ENCODE results near the gene RASL11B. TPM values are rescaled to one million over a fixed set of nuclear protein-coding genes. Genes with fewer than 3 reads are reported as not detected.

The RASL11B gene
- total RNA-seq, 2 donors from 2014 or later, result 0.18 to 27.1 TPM

- no peak for TF ChIP-seq POLR2A (IDR thresholded peaks at IDR 0.05)
- no peak for DNase-seq (ENCODE audit: low spot score)
- WGBS, result 50% methylated on average over 3 of the region's 3 CpGs
- Histone ChIP-seq H3K4me3 (no peak overlapping the region), H3K36me3 (no peaks in the 10 kb centered on the region), H3K9me3 (no peaks in the 10 kb centered on the region), H3K27me3 (replicated peaks; ENCODE audit: insufficient read depth) (no peaks in the 10 kb centered on the region), H3K4me1 (replicated peaks) (peaks cover 3% of the 10 kb centered on the region), H3K27ac (no peak overlapping the region)
- intact Hi-C loops (cut with DNase I), result no loop called here
Measured at GRCh38 chr4:52914051-52914605, 52.0 kb downstream of the RASL11B start.

GRCh38 chr4:52915191-52915590 lies 53.1 kb downstream of the RASL11B start:
- no peaks in the 10 kb centered on the region for H3K36me3 ChIP-seq
- DNase-seq (ENCODE audit: low spot score), result no peak
- no peaks in the 10 kb centered on the region for H3K9me3 ChIP-seq
- no peak overlapping the region for H3K27ac ChIP-seq
- H3K4me1 ChIP-seq (replicated peaks), result peaks cover 3% of the 10 kb centered on the region
- H3K4me3 ChIP-seq, result no peak overlapping the region
- no peak for TF ChIP-seq POLR2AphosphoS5 (IDR thresholded peaks at IDR 0.05)
- TF ChIP-seq, protein P1, sequence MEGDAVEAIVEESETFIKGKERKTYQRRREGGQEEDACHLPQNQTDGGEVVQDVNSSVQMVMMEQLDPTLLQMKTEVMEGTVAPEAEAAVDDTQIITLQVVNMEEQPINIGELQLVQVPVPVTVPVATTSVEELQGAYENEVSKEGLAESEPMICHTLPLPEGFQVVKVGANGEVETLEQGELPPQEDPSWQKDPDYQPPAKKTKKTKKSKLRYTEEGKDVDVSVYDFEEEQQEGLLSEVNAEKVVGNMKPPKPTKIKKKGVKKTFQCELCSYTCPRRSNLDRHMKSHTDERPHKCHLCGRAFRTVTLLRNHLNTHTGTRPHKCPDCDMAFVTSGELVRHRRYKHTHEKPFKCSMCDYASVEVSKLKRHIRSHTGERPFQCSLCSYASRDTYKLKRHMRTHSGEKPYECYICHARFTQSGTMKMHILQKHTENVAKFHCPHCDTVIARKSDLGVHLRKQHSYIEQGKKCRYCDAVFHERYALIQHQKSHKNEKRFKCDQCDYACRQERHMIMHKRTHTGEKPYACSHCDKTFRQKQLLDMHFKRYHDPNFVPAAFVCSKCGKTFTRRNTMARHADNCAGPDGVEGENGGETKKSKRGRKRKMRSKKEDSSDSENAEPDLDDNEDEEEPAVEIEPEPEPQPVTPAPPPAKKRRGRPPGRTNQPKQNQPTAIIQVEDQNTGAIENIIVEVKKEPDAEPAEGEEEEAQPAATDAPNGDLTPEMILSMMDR (IDR thresholded peaks at IDR 0.05), result no peak
- TF ChIP-seq POLR2A (IDR thresholded peaks at IDR 0.05), result no peak
- no peaks in the 10 kb centered on the region for H3K27me3 ChIP-seq (replicated peaks; ENCODE audit: insufficient read depth)
- intact Hi-C loops (cut with DNase I), result no loop called here

DNA sequence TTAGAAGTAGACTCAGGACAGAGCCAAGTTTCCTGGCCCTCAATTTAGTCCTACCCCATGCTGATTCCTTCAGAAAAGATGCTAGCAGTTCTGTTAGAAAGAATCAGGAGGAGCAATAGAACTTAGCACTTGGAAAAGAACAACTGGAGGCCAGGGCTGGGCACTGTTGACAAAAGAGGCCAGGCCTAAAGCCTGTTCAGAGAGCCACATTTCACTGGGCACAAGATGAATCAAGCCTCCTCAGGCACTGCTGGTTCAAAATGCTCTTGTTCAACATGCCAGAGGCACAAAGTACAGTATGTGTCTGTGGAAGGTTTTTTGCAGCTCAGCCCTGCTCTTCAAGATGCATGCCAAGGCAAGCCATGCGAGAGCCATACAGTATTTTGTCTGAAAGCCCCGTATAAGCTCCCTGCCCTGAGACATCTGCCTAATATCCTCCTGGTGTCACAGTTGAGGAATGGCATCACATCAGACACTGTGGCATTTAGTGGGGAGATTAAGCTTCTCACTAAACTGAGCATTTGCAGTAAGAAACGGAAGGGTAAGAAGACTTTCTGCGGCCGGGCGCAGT lies 53.7 kb downstream of the RASL11B start:
- intact Hi-C loops (cut with DNase I), result no loop called here
- Histone ChIP-seq H3K9me3 (no peaks in the 10 kb centered on the region), H3K27me3 (replicated peaks; ENCODE audit: insufficient read depth) (no peaks in the 10 kb centered on the region), H3K36me3 (no peaks in the 10 kb centered on the region), H3K4me3 (no peak overlapping the region), H3K27ac (no peak overlapping the region), H3K4me1 (replicated peaks) (peaks cover 3% of the 10 kb centered on the region)
- TF ChIP-seq POLR2A (IDR thresholded peaks at IDR 0.05) (no peak), POLR2AphosphoS5 (IDR thresholded peaks at IDR 0.05) (no peak)
- 85% methylated on average over 6 of the region's 6 CpGs for WGBS
- DNase-seq (ENCODE audit: low spot score), result no peak

Other genes starting within 250 kb of the RASL11B start
- 10 to 100 TPM in 1 of 2 donors, 1 to 10 TPM in 1; 9.2 to 26.3 TPM for gene USP46, start 203.0 kb upstream of the RASL11B start, total RNA-seq
- gene ERVMER34-1, start 110.9 kb upstream of the RASL11B start, total RNA-seq, result 1 to 10 TPM; 1.2 to 1.4 TPM